ENCODE measurements around the gene MAP7D3.
"Not testable (repeated sequence)": the region's sequence is repeated elsewhere in the genome, so short reads cannot be mapped to it uniquely, and the experiment has no call there.

MAP7D3 gene

GRCh38 chrX:136246201-136246600, 5.0 kb downstream of the MAP7D3 start:
- DNase-seq: no peak

- not testable (repeated sequence) for DNase-seq
Observed at GRCh38 chrX:136237849-136238248, 13.4 kb downstream of the MAP7D3 start.

- DNase-seq: no peak
Observed at GRCh38 chrX:136237074-136237473, 14.1 kb downstream of the MAP7D3 start.

GRCh38 chrX:136228839-136229207, 22.4 kb downstream of the MAP7D3 start:
- no peak for DNase-seq

GRCh38 chrX:136227948-136228838, 23.0 kb downstream of the MAP7D3 start:
- no peak for DNase-seq

GRCh38 chrX:136227074-136227473, 24.1 kb downstream of the MAP7D3 start:
- DNase-seq: no peak

- DNase-seq: no peak
Observed at GRCh38 chrX:136221851-136222513, 29.2 kb downstream of the MAP7D3 start.

GRCh38 chrX:136220951-136221350, 30.2 kb downstream of the MAP7D3 start:
- DNase-seq: no peak

- no peak for DNase-seq
Observed at GRCh38 chrX:136220540-136220939, 30.7 kb downstream of the MAP7D3 start.

- no peak for DNase-seq
Observed at GRCh38 chrX:136219893-136220292, 31.3 kb downstream of the MAP7D3 start.

- DNase-seq: no peak
Observed at GRCh38 chrX:136215559-136215958, 35.6 kb downstream of the MAP7D3 start.

- no peak for DNase-seq
Observed at GRCh38 chrX:136214551-136214950, 36.6 kb downstream of the MAP7D3 start.

GRCh38 chrX:136212557-136213111, 38.6 kb downstream of the MAP7D3 start:
- DNase-seq: no peak

GRCh38 chrX:136211766-136212556, 39.2 kb downstream of the MAP7D3 start:
- no peak for DNase-seq

- DNase-seq: no peak
Observed at GRCh38 chrX:136210806-136211205, 40.4 kb downstream of the MAP7D3 start.

GRCh38 chrX:136210243-136210642, 41.0 kb downstream of the MAP7D3 start:
- DNase-seq: no peak

GRCh38 chrX:136209751-136210150, 41.4 kb downstream of the MAP7D3 start:
- no peak for DNase-seq

- no peak for DNase-seq
Observed at GRCh38 chrX:136209016-136209738, 42.0 kb downstream of the MAP7D3 start.

GRCh38 chrX:136207546-136207945, 43.7 kb downstream of the MAP7D3 start:
- DNase-seq: no peak

- no peak for DNase-seq
Observed at GRCh38 chrX:136206916-136207315, 44.3 kb downstream of the MAP7D3 start.

- DNase-seq: peak; percentile 42
Observed at GRCh38 chrX:136205882-136206380, 45.3 kb downstream of the MAP7D3 start.

GRCh38 chrX:136204571-136204970, 46.6 kb downstream of the MAP7D3 start:
- no peak for DNase-seq
